HFFc6 (cell line): ENCODE data around the gene FHIT. TPM values are rescaled to one million over a fixed set of nuclear protein-coding genes. Genes with fewer than 3 reads are reported as not detected.

Experiments
- DNase-seq: peaks from one replicate; pipeline ENCODE4 v3.0.0-alpha.2; 2018
- H3K27ac Mint-ChIP-seq: 2 replicates; pipeline ENCODE4 v1.8.0; 2020; ENCODE audit warnings: mild to moderate bottlenecking, mixed read lengths
- H3K27me3 Mint-ChIP-seq: 2 replicates; pipeline ENCODE4 v1.8.0; 2021; ENCODE audit warnings: mild to moderate bottlenecking, moderate library complexity, mixed read lengths; ENCODE audit not compliant: insufficient read depth
- H3K36me3 Mint-ChIP-seq: 2 replicates; pipeline ENCODE4 v1.8.0; 2021; ENCODE audit warnings: low read depth, mixed read lengths
- H3K4me1 Mint-ChIP-seq: 2 replicates; pipeline ENCODE4 v1.8.0; 2020; ENCODE audit warnings: low read depth, mixed read lengths
- H3K4me3 Mint-ChIP-seq: 2 replicates; pipeline ENCODE4 v1.8.0; 2020; ENCODE audit warnings: mild to moderate bottlenecking, moderate library complexity, mixed read lengths
- H3K9me3 Mint-ChIP-seq: 2 replicates; pipeline ENCODE4 v1.8.0; 2020; ENCODE audit warnings: mild to moderate bottlenecking, mixed read lengths
- CTCF ChIP-seq: fragments of 200-600 bp; sonication (generic); IDR thresholded peaks from 2 replicates; pipeline ENCODE4 v1.5.0; 2021; ENCODE audit warnings: antibody characterized with exemption, mild to moderate bottlenecking
- total RNA-seq, 6 experiments: library from RNA; stranded (reverse); fragmentation: NEBNext Ultra II Directional; extraction: Animal tissue kit (Norgen Biotek cat#: 25700); gene quantifications; 2 replicates in 1 of 6; 3 replicates in 5 of 6; pipeline ENCODE4 v1.2.3, GENCODE V29; 2021

Gene FHIT
- total RNA-seq, 6 experiments from 2014 or later: 0.33 to 0.38 TPM; not detected in 4

- Mint-ChIP-seq H3K27ac (no peak overlapping the region), H3K27me3 (no peaks in the 10 kb centered on the region), H3K36me3 (no peaks in the 10 kb centered on the region), H3K4me3 (no peak overlapping the region), H3K4me1 (peaks cover 30% of the 10 kb centered on the region), H3K9me3 (no peaks in the 10 kb centered on the region; the same call in 1 of the 2 replicates)
- no peak for DNase-seq
- TF ChIP-seq CTCF: no peak
Observed at GRCh38 chr3:60703008-60703407, 548.2 kb downstream of the FHIT start.

- TF ChIP-seq CTCF: no peak
- H3K9me3 Mint-ChIP-seq: no peaks in the 10 kb centered on the region
- H3K4me3 Mint-ChIP-seq: no peak overlapping the region
- no peaks in the 10 kb centered on the region; the same call in 1 of the 2 replicates for H3K4me1 Mint-ChIP-seq
- no peak overlapping the region for H3K27ac Mint-ChIP-seq
- H3K36me3 Mint-ChIP-seq: no peaks in the 10 kb centered on the region
- no peak for DNase-seq
- no peaks in the 10 kb centered on the region for H3K27me3 Mint-ChIP-seq
Observed at GRCh38 chr3:60698117-60698516, 553.1 kb downstream of the FHIT start.

GRCh38 chr3:60697132-60697531 lies 554.1 kb downstream of the FHIT start:
- Mint-ChIP-seq H3K27ac (no peak overlapping the region), H3K9me3 (no peaks in the 10 kb centered on the region), H3K27me3 (no peaks in the 10 kb centered on the region), H3K4me3 (no peak overlapping the region), H3K4me1 (no peaks in the 10 kb centered on the region), H3K36me3 (no peaks in the 10 kb centered on the region)
- TF ChIP-seq CTCF: no peak
- DNase-seq: no peak

- TF ChIP-seq CTCF: no peak
- DNase-seq: no peak
- Mint-ChIP-seq H3K4me3 (no peak overlapping the region), H3K4me1 (no peaks in the 10 kb centered on the region), H3K27me3 (no peaks in the 10 kb centered on the region), H3K36me3 (no peaks in the 10 kb centered on the region), H3K27ac (no peak overlapping the region), H3K9me3 (no peaks in the 10 kb centered on the region; the same call in 1 of the 2 replicates)
Observed at GRCh38 chr3:60696428-60697125, 554.7 kb downstream of the FHIT start.

- H3K4me1 Mint-ChIP-seq: no peaks in the 10 kb centered on the region
- no peak for DNase-seq
- H3K4me3 Mint-ChIP-seq: no peak overlapping the region
- H3K36me3 Mint-ChIP-seq: no peaks in the 10 kb centered on the region
- H3K27ac Mint-ChIP-seq: no peak overlapping the region
- no peaks in the 10 kb centered on the region; the same call in 1 of the 2 replicates for H3K27me3 Mint-ChIP-seq
- H3K9me3 Mint-ChIP-seq: no peaks in the 10 kb centered on the region
- TF ChIP-seq CTCF: no peak
Observed at GRCh38 chr3:60675424-60675823, 575.8 kb downstream of the FHIT start.
